Smooth muscle cell (in vitro differentiated cells): ENCODE data around the gene POLR1G. TPM values are rescaled to one million over a fixed set of nuclear protein-coding genes. Genes with fewer than 3 reads are reported as not detected.

Experiments
- DNase-seq: peaks from one replicate; lab custom pipeline; 2025; ENCODE audit not compliant: unreplicated experiment; lab: John Stamatoyannopoulos, UW
- H2AFZ ChIP-seq: fragments of 200-600 bp; sonication (generic); 2 replicates; pipeline ENCODE4 v1.6.0; 2016; ENCODE audit warnings: antibody characterized with exemption, low read depth, mild to moderate bottlenecking
- H3F3A ChIP-seq: fragments of 200-600 bp; sonication (generic); 2 replicates; pipeline ENCODE4 v1.6.0; 2017; ENCODE audit warnings: antibody characterized with exemption, low read depth
- H3K27ac ChIP-seq: fragments of 200-600 bp; sonication (generic); 2 replicates; pipeline ENCODE4 v1.5.1; 2016; ENCODE audit warnings: low read depth, mild to moderate bottlenecking
- H3K27me3 ChIP-seq: fragments of 200-600 bp; sonication (generic); 2 replicates; pipeline ENCODE4 v1.6.1; 2016; ENCODE audit warnings: low read depth, mild to moderate bottlenecking
- H3K36me3 ChIP-seq: fragments of 200-600 bp; sonication (generic); 2 replicates; pipeline ENCODE4 v1.5.1; 2016; ENCODE audit warnings: low read depth
- H3K4me1 ChIP-seq: fragments of 200-600 bp; sonication (generic); 2 replicates; pipeline ENCODE4 v1.5.1; 2016; ENCODE audit warnings: low read depth
- H3K4me2 ChIP-seq: fragments of 200-600 bp; sonication (generic); 2 replicates; pipeline ENCODE4 v1.6.0; 2016; ENCODE audit warnings: mild to moderate bottlenecking
- H3K4me3 ChIP-seq: fragments of 200-600 bp; sonication (generic); 2 replicates; pipeline ENCODE4 v1.5.1; 2016; ENCODE audit warnings: mild to moderate bottlenecking
- H3K79me2 ChIP-seq: fragments of 200-600 bp; sonication (generic); 2 replicates; pipeline ENCODE4 v1.6.0; 2016; ENCODE audit warnings: low read depth, mild to moderate bottlenecking
- H3K9ac ChIP-seq: fragments of 200-600 bp; sonication (generic); 2 replicates; pipeline ENCODE4 v1.6.0; 2016; ENCODE audit warnings: low read depth
- H3K9me3 ChIP-seq: fragments of 200-600 bp; sonication (generic); replicated peaks from 2 replicates; pipeline ENCODE4 v1.5.1; 2016; ENCODE audit warnings: low read depth
- H4K20me1 ChIP-seq: fragments of 200-600 bp; sonication (generic); 2 replicates; pipeline ENCODE4 v1.6.0; 2016; ENCODE audit warnings: low read depth
- CTCF ChIP-seq: fragments of 200-600 bp; sonication (generic); IDR thresholded peaks from 2 replicates; pipeline ENCODE4 v1.5.1; 2017; ENCODE audit warnings: borderline replicate concordance, mild to moderate bottlenecking, antibody characterized with exemption; ENCODE audit not compliant: insufficient read depth, poor library complexity, severe bottlenecking
- WGBS: methylation state at CpG from one replicate; pipeline ENCODE4 v1.1.7; 2016; ENCODE audit warnings: low lambda C conversion rate; 5-methylcytosine and 5-hydroxymethylcytosine counted together
- polyA plus RNA-seq: library from polyadenylated mRNA; unstranded; fragments of >200 nt; fragmentation: Nextera tagmentation; extraction: Ambion mirVana; gene quantifications from 2 replicates; pipeline ENCODE4 v1.2.1, GENCODE V29; 2016
- total RNA-seq: library from RNA; depleted of rRNA; stranded (reverse); fragments of >200 nt; gene quantifications from 2 replicates; pipeline ENCODE4 v1.2.3, GENCODE V29; 2014

POLR1G gene
- total and polyA plus RNA-seq, 2 experiments from 2014 or later, result 1.6 to 2.7 TPM

- peaks cover 9% of the 10 kb centered on the region for H3K79me2 ChIP-seq
- WGBS, result 96% methylated on average over 10 of the region's 10 CpGs
- H3K4me2 ChIP-seq, result no peak overlapping the region
- H3K27me3 ChIP-seq, result no peaks in the 10 kb centered on the region
- no peak for TF ChIP-seq CTCF
- H3K9me3 ChIP-seq, result no peaks in the 10 kb centered on the region
- peaks cover under 1% of the 10 kb centered on the region for H3F3A ChIP-seq
- no peak overlapping the region for H3K27ac ChIP-seq
- H3K9ac ChIP-seq, result no peak overlapping the region
- H3K36me3 ChIP-seq, result no peaks in the 10 kb centered on the region
- no peak for DNase-seq
- H4K20me1 ChIP-seq, result no peaks in the 10 kb centered on the region
- no peak overlapping the region for H3K4me3 ChIP-seq
- no peak overlapping the region for H2AFZ ChIP-seq
- peaks cover 5% of the 10 kb centered on the region for H3K4me1 ChIP-seq
These were observed 13.9 kb downstream of the POLR1G start for GRCh38 chr19:45420356-45420755.

DNA sequence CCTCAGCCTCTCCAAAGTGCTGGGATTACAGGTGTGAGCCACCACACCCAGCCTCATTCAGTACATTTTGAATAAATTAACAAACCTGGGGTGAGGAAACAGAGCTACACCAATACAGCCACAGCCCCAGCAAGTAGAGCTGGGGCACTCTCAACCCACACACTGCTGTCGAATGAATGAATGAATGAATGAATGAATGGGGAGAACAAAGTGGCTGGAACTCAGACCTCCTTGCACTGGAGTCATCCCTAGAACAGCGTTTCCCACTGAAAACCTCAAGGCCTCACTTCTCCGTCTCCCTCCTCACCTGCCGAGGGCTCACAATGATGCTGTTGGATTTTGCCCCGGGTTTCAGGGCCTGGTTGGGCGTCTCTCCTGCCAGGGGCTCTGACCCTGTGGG is 14.4 kb downstream of the POLR1G start:
- H2AFZ ChIP-seq, result no peak overlapping the region
- no peaks in the 10 kb centered on the region for H3K9me3 ChIP-seq
- peaks cover 9% of the 10 kb centered on the region for H3K79me2 ChIP-seq
- no peaks in the 10 kb centered on the region for H3K27me3 ChIP-seq
- WGBS, result 97% methylated on average over 6 of the region's 6 CpGs
- no peak overlapping the region for H3K27ac ChIP-seq
- peaks cover 5% of the 10 kb centered on the region for H3K4me1 ChIP-seq
- no peak overlapping the region for H3K9ac ChIP-seq
- no peak for DNase-seq
- H3K4me3 ChIP-seq, result no peak overlapping the region
- no peak overlapping the region for H3K4me2 ChIP-seq
- TF ChIP-seq CTCF, result no peak
- H4K20me1 ChIP-seq, result no peaks in the 10 kb centered on the region
- H3F3A ChIP-seq, result peaks cover 6% of the 10 kb centered on the region
- H3K36me3 ChIP-seq, result no peaks in the 10 kb centered on the region

DNA sequence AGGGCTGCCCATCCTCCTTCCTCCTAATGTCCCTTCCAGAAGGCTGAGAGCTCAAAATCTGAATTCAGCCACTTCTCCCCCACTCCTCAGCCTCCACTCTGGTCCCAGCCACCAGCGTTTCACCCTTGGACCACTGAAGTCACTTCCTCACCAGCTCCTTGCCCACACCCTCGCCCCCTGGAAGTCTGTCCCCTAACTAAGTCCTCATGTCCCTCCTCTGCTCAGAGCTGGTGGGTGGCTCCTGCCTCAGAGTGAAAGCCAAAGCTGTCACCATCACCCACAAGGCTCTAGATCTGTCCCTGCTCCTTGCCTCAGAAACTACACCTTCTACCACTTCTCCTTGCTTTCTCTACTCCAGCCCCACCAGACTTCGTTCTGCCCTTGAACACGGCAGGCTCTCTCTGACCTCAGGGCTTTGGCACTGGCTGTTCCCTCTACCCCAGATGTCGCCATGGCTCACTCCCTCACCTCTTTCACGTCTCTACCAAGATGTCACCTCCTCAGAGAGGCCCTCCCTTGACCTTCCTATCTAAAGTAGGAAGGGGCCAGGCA is 15.6 kb downstream of the POLR1G start:
- no peaks in the 10 kb centered on the region for H4K20me1 ChIP-seq
- peaks cover 5% of the 10 kb centered on the region for H3K4me1 ChIP-seq
- peaks cover 9% of the 10 kb centered on the region for H3K79me2 ChIP-seq
- H3K4me2 ChIP-seq, result no peak overlapping the region
- no peaks in the 10 kb centered on the region for H3K36me3 ChIP-seq
- H2AFZ ChIP-seq, result no peak overlapping the region
- no peaks in the 10 kb centered on the region for H3K27me3 ChIP-seq
- 93% methylated on average over 6 of the region's 6 CpGs for WGBS
- H3K9me3 ChIP-seq, result no peaks in the 10 kb centered on the region
- no peak for TF ChIP-seq CTCF
- H3F3A ChIP-seq, result peaks cover 8% of the 10 kb centered on the region
- DNase-seq, result no peak
- H3K4me3 ChIP-seq, result no peak overlapping the region
- H3K27ac ChIP-seq, result no peak overlapping the region
- H3K9ac ChIP-seq, result no peak overlapping the region

- TF ChIP-seq CTCF, result no peak
- no peak for DNase-seq
- no peak overlapping the region for H3K9ac ChIP-seq
- no peaks in the 10 kb centered on the region for H3K9me3 ChIP-seq
- H3K79me2 ChIP-seq, result peaks cover 9% of the 10 kb centered on the region
- H3K36me3 ChIP-seq, result no peaks in the 10 kb centered on the region
- H3K4me3 ChIP-seq, result peak overlapping the region; percentile 58
- no peak overlapping the region for H2AFZ ChIP-seq
- no peaks in the 10 kb centered on the region for H3K27me3 ChIP-seq
- peaks cover 5% of the 10 kb centered on the region for H3K4me1 ChIP-seq
- no peak overlapping the region for H3K27ac ChIP-seq
- WGBS, result 15% methylated on average over 20 of the region's 20 CpGs
- no peaks in the 10 kb centered on the region for H4K20me1 ChIP-seq
- peak overlapping the region; percentile 85 for H3K4me2 ChIP-seq
- H3F3A ChIP-seq, result peaks cover 8% of the 10 kb centered on the region
These were observed 16.7 kb downstream of the POLR1G start for GRCh38 chr19:45423033-45423588.
